ENCODE results near the gene ZSWIM3.

Gene ZSWIM3

GRCh38 chr20:45920462-45921336, 63.3 kb downstream of the ZSWIM3 start:
- H3K4me1 ChIP-seq (ENCODE audit: control insufficient read depth, low read depth, low read length) = no peaks in the 10 kb centered on the region
- no peak overlapping the region for H3K4me3 ChIP-seq (ENCODE audit: low read length)
- H3K27me3 ChIP-seq (ENCODE audit: control insufficient read depth, insufficient read depth, low read length) = no peaks in the 10 kb centered on the region
- no peaks in the 10 kb centered on the region for H3K9me3 ChIP-seq (ENCODE audit: control insufficient read depth, low read depth, low read length)
- H3K27ac ChIP-seq (ENCODE audit: low read length) = no peak overlapping the region
- no peak overlapping the region for H3K9ac ChIP-seq (ENCODE audit: low read length)
- H3K36me3 ChIP-seq (ENCODE audit: control insufficient read depth, low read depth, low read length) = no peaks in the 10 kb centered on the region

- H3K27me3 ChIP-seq (ENCODE audit: control insufficient read depth, insufficient read depth, low read length) = no peaks in the 10 kb centered on the region
- no peaks in the 10 kb centered on the region for H3K9me3 ChIP-seq (ENCODE audit: control insufficient read depth, low read depth, low read length)
- H3K4me3 ChIP-seq (ENCODE audit: low read length) = no peak overlapping the region
- no peaks in the 10 kb centered on the region for H3K36me3 ChIP-seq (ENCODE audit: control insufficient read depth, low read depth, low read length)
- no peak overlapping the region for H3K27ac ChIP-seq (ENCODE audit: low read length)
- no peak overlapping the region for H3K9ac ChIP-seq (ENCODE audit: low read length)
- H3K4me1 ChIP-seq (ENCODE audit: control insufficient read depth, low read depth, low read length) = no peaks in the 10 kb centered on the region
Measured at GRCh38 chr20:45921337-45922189, 64.1 kb downstream of the ZSWIM3 start.

GRCh38 chr20:45924391-45925261, 67.2 kb downstream of the ZSWIM3 start:
- Histone ChIP-seq H3K9ac (ENCODE audit: low read length) (no peak overlapping the region), H3K4me3 (ENCODE audit: low read length) (no peak overlapping the region), H3K36me3 (ENCODE audit: control insufficient read depth, low read depth, low read length) (no peaks in the 10 kb centered on the region), H3K4me1 (ENCODE audit: control insufficient read depth, low read depth, low read length) (no peaks in the 10 kb centered on the region), H3K27ac (ENCODE audit: low read length) (no peak overlapping the region), H3K9me3 (ENCODE audit: control insufficient read depth, low read depth, low read length) (no peaks in the 10 kb centered on the region), H3K27me3 (ENCODE audit: control insufficient read depth, insufficient read depth, low read length) (no peaks in the 10 kb centered on the region)

- H3K36me3 ChIP-seq (ENCODE audit: control insufficient read depth, low read depth, low read length) = no peaks in the 10 kb centered on the region
- no peak overlapping the region for H3K4me3 ChIP-seq (ENCODE audit: low read length)
- no peak overlapping the region for H3K27ac ChIP-seq (ENCODE audit: low read length)
- no peak overlapping the region for H3K9ac ChIP-seq (ENCODE audit: low read length)
- H3K27me3 ChIP-seq (ENCODE audit: control insufficient read depth, insufficient read depth, low read length) = no peaks in the 10 kb centered on the region
- no peaks in the 10 kb centered on the region for H3K4me1 ChIP-seq (ENCODE audit: control insufficient read depth, low read depth, low read length)
- H3K9me3 ChIP-seq (ENCODE audit: control insufficient read depth, low read depth, low read length) = no peaks in the 10 kb centered on the region
Measured at GRCh38 chr20:45925821-45926506, 68.5 kb downstream of the ZSWIM3 start.

- H3K4me1 ChIP-seq (ENCODE audit: control insufficient read depth, low read depth, low read length) = no peaks in the 10 kb centered on the region
- H3K36me3 ChIP-seq (ENCODE audit: control insufficient read depth, low read depth, low read length) = no peaks in the 10 kb centered on the region
- H3K4me3 ChIP-seq (ENCODE audit: low read length) = no peak overlapping the region
- H3K27me3 ChIP-seq (ENCODE audit: control insufficient read depth, insufficient read depth, low read length) = no peaks in the 10 kb centered on the region
- H3K27ac ChIP-seq (ENCODE audit: low read length) = no peak overlapping the region
- no peaks in the 10 kb centered on the region for H3K9me3 ChIP-seq (ENCODE audit: control insufficient read depth, low read depth, low read length)
- no peak overlapping the region for H3K9ac ChIP-seq (ENCODE audit: low read length)
Measured at GRCh38 chr20:45926731-45927070, 69.3 kb downstream of the ZSWIM3 start.

- no peaks in the 10 kb centered on the region for H3K4me1 ChIP-seq (ENCODE audit: control insufficient read depth, low read depth, low read length)
- no peaks in the 10 kb centered on the region for H3K9me3 ChIP-seq (ENCODE audit: control insufficient read depth, low read depth, low read length)
- no peaks in the 10 kb centered on the region for H3K36me3 ChIP-seq (ENCODE audit: control insufficient read depth, low read depth, low read length)
- no peak overlapping the region for H3K9ac ChIP-seq (ENCODE audit: low read length)
- no peak overlapping the region for H3K27ac ChIP-seq (ENCODE audit: low read length)
- H3K4me3 ChIP-seq (ENCODE audit: low read length) = no peak overlapping the region
- H3K27me3 ChIP-seq (ENCODE audit: control insufficient read depth, insufficient read depth, low read length) = no peaks in the 10 kb centered on the region
Measured at GRCh38 chr20:45927071-45927878, 69.9 kb downstream of the ZSWIM3 start.

All from iPS-18a (cell line).